Stimulated activated CD4-positive, alpha-beta T cell treated with anti-CD3 and anti-CD28 coated beads, Interleukin-4, amount 100 ng/mL, for 4 hours (primary cell): ENCODE results near the gene SPATA9.
"Not testable (repeated sequence)": the region's sequence is repeated elsewhere in the genome, so short reads cannot be mapped to it uniquely, and the experiment has no call there.

Source experiments
- DNase-seq, 2 experiments: peaks; one replicate each; pipeline ENCODE4 v3.0.0-alpha.2; 2020

SPATA9 gene

GRCh38 chr5:95641741-95642220 lies 41.0 kb downstream of the SPATA9 start:
- DNase-seq, result no peak

GRCh38 chr5:95638632-95639031 lies 44.2 kb downstream of the SPATA9 start:
- no peak for DNase-seq

- no peak for DNase-seq
Observed at GRCh38 chr5:95634081-95634480, 48.7 kb downstream of the SPATA9 start.

GRCh38 chr5:95633671-95634070 lies 49.1 kb downstream of the SPATA9 start:
- no peak for DNase-seq

GRCh38 chr5:95632942-95633341 lies 49.8 kb downstream of the SPATA9 start:
- DNase-seq, result not testable (repeated sequence)

DNA sequence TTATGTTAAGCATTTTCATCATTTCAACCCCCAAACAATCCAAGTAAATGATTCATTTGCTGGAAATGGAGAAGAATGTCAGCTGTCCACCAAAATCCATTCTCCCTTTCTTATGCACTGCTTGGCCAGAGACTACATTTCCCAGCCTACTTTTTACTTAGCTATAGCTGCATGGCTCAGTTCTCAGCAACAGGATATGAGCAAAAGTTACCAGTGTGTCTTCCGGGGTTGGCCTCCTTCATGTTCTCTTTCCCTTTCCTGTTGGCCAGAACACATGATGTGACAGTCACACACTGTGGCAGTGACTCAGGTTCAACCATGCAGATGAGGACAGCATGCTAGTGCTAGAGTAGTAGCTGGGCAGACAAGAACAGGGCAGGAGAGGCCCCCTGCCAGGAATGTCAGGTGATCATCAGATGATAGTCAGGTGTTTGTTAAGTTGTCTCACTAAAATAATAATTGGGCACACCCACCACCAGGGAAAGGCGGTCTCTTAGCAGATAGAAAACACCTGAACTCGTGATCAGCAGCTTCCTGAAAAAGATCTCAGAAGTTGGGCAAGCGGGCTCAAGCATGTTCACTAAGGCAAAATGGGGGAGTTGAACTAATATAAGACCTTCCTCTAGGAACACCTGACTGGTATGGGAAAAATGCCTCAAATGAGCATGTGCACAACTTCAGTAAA lies 50.7 kb downstream of the SPATA9 start:
- peak; percentile 49 to 84 for DNase-seq

DNA sequence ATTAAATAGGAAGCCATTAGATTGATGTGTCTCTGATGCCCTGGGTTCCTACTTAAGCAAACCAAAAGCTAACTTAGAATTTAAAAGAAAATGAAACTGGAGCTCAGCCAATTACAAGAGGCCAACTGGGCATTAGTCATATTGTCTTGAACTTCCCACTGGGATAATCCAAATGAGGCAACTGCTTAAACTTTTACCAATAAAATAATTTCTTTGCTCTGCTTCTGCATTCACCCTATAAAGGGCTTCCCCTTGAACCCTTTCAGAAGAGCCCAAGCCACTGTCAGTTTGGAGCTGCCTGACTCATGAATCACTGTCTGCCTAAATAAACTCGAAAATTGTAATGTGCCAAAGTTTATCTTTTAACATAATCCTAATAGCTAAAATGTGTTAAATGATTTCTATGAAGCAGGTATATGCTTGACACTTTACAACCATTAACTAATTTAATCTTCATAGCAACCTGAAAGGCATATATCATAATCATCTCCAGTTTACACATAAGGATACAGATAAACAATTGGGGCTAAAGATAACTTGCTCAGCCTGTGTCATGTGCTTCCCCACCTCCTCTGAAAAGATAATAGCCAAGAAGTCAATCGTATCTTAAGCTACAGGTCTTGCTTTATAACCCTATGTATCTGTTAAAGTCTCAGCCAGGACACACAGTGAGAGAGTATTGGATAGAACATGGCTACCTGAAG lies 51.4 kb downstream of the SPATA9 start:
- DNase-seq, result no peak

- DNase-seq, result no peak
Observed at GRCh38 chr5:95630394-95630917, 52.3 kb downstream of the SPATA9 start.

DNA sequence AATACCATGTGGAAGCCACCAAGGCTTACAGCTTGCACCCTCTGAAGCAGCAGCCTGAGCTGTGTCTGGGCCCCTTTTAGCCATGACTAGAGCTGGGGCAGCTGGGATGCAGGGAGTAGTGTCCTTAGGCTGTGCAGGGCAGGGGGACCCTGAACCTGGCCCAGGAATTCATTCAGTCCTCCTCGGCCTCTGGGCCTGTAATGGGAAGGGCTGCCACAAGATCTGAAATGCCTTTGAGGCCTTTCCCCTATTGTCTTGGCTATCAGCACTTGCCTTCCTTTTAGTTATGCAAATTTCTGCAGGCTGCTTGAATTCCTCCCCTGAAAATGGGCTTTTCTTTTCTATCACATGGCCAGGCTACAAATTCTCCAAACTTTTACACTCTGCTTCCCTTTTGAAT lies 53.9 kb downstream of the SPATA9 start:
- no peak for DNase-seq

GRCh38 chr5:95627971-95628810 lies 54.6 kb downstream of the SPATA9 start:
- DNase-seq, result no peak

DNA sequence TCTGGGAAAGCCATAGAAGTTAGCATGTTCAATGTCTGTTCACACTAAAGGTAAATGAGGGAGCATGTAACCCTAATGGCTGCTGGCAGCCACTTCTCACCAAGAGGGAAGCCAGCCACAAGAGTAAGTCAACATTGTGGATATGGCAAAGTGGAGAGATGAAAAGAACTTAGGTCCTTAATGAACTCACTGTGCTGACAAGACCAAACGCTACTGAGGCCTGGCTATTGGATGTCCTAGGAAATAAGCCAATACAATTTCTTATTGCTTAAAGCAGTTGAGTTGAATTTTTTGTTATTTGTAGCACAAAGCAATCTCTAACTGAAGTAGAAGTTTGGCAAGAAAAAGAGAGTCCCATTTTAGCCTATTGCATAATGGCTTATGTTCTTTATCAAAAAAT lies 56.1 kb downstream of the SPATA9 start:
- DNase-seq, result no peak

GRCh38 chr5:95624368-95624767 lies 58.4 kb downstream of the SPATA9 start:
- no peak for DNase-seq

GRCh38 chr5:95623706-95624105 lies 59.1 kb downstream of the SPATA9 start:
- no peak for DNase-seq

DNA sequence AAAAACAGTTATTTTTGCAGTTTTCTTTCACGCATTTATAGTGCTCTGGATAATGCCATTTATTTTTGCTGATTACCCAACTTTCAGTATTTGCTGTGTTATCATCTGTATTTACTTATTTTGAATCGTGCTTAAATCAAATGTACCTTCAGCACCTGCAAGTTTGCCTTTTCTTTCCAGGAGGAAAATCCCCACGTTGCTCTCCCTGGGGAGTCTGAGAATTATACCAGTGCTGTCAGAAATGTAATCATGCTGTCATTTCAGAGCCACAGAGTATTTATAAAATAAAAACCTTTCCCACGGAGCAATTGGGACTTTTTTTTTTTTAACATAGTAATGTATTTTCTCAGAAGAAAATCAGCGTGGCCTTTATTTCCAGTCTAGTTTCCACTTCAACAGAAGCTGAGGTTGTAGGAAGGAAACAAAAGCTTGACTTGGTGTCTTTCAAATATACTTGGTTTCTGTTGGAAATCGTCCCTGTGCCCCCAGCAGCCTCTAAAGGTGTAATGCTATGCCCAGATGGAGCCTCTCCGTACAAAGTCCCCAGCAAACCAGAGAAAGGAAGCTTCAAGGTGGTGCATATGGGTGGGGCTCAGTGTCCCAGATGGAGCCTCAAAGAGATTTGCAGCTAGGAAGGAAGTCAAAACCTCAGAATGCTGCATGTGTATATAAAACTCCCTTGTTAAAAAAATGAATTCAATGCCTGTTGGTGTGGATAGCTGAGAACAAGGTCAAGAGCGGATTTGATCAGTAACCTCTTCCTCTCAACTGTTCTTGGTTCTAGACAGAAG lies 60.8 kb downstream of the SPATA9 start:
- no peak for DNase-seq

GRCh38 chr5:95620870-95621838 lies 61.6 kb downstream of the SPATA9 start:
- DNase-seq, result peak; percentile 30 to 42

GRCh38 chr5:95620030-95620869 lies 62.5 kb downstream of the SPATA9 start, which contains the start of gene GPR150:
GPR150 (plus strand) TSS chr5:95620087; CDS start chr5:95620276, 189 bp downstream.
- peak; percentile 57 to 61 for DNase-seq

GRCh38 chr5:95619514-95620029 lies 63.2 kb downstream of the SPATA9 start:
- no peak for DNase-seq

DNA sequence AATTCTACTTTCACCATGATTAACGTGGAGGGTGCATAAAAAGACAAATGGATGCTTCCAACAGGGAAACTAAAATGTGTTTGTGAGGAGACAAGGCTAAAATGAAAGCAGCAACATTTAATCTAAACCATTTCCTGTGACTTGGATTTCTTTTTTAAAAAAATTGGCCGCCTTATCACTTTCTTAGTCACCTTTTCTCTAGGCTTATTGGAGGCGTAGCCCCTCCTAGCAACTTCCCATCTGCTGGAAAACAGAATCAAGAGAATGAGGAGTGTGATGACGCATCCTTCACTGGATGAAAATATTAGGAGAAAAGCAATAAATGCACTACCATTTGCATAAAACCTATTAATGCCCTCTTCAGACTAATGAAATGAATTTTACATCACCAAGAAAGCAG lies 63.7 kb downstream of the SPATA9 start:
- no peak for DNase-seq

DNA sequence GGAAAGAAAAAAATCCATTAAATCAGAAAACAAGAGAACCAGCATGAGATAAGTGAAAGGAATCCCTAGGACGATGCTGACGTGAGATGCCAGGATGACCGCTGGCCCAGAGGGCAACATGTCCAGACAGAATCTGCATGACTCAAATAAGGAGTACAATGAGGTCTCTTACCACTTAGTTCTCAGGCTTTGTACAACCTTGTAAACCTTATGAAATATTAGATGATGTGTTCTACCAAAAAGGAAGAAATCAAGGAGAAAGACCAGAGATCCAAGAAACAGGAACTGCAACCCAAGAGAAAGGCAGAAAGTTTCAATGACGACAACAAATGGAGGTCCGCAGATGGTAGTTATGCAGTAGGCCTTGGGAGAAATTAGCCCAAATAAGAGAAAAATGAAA lies 65.7 kb downstream of the SPATA9 start:
- no peak for DNase-seq

DNA sequence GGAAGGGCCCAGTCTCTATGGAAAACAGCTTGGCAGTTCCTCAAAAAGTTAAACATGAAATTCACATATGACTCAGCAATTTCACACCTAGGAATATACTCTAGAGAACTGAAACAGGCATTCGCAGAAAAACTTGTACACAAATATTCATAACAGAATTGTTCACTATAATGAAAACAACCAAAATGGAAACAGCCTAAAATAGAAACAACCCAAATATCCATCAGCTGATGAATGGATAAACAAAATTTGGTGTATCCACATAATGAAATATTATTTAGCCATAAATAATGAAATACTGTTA lies 67.7 kb downstream of the SPATA9 start:
- DNase-seq, result no peak
